Body of pancreas (tissue), 4 donors: ENCODE results near the gene NPAS2. TPM values are rescaled to one million over a fixed set of nuclear protein-coding genes. Genes with fewer than 3 reads are reported as not detected.

Source experiments
- ATAC-seq: fragments of 150-250 bp; one replicate; pipeline ENCODE4 v1.9.1; 2016
- DNase-seq, 4 donors: peaks; one replicate each; pipeline ENCODE4 v3.0.0-alpha.2; 2019
- H3K27ac ChIP-seq, 4 donors: fragments of 200-600 bp; sonication (generic); 1 replicate in 3 of 4; 2 replicates in 1 of 4; pipeline versions ENCODE4 v1.5.1 to v1.6.1; 2016 to 2019; ENCODE audit warnings: mild to moderate bottlenecking in 1 of 4, mixed read lengths in 1 of 4, moderate library complexity in 1 of 4
- H3K27me3 ChIP-seq, 2 donors: fragments of 200-600 bp; sonication (generic); one replicate each; pipeline ENCODE4 v1.6.0; 2016; ENCODE audit warnings: mild to moderate bottlenecking in 1 of 2
- H3K36me3 ChIP-seq, 2 donors: fragments of 200-600 bp; sonication (generic); replicated peaks in 1 of 2; 2 replicates each; pipeline ENCODE4 v1.5.1; 2016; ENCODE audit warnings: low read depth in 2 of 2; ENCODE audit not compliant: insufficient read depth in 1 of 2
- H3K4me1 ChIP-seq: fragments of 200-600 bp; sonication (generic); one replicate; pipeline ENCODE4 v1.6.0; 2016
- H3K4me3 ChIP-seq, 2 donors: fragments of 200-600 bp; sonication (generic); 1 replicate in 1 of 2; 2 replicates in 1 of 2; pipeline ENCODE4 v1.5.1; 2016 to 2019
- H3K9me3 ChIP-seq, 3 donors: fragments of 200-600 bp; sonication (generic); 1 replicate in 2 of 3; 2 replicates in 1 of 3; pipeline ENCODE4 v1.5.1; 2016
- POLR2A ChIP-seq, 3 donors: fragments of 450-650 bp; IDR thresholded peaks; one replicate each; pipeline ENCODE4 v1.6.1; 2016; ENCODE audit warnings: antibody characterized with exemption in 3 of 3, mild to moderate bottlenecking in 2 of 3
- WGBS, 2 donors: methylation state at CpG; one replicate each; pipeline ENCODE4 v1.1.5; 2017; 5-methylcytosine and 5-hydroxymethylcytosine counted together
- intact Hi-C: fragments of 100-400 bp; cut with DNase I; formaldehyde crosslinking; loops from one replicate; pipeline ENCODE4 v1.15.1; 2023
- total RNA-seq, 2 donors: library from RNA; depleted of rRNA; stranded (reverse); fragments of >200 nt; gene quantifications; one replicate each; pipeline ENCODE4 v1.1.0, GENCODE V29; 2016
- TF ChIP-seq, protein P1 (sequence below), 7 experiments: fragments of 450-650 bp in 4 of 7; fragments of 200-600 bp in 3 of 7; sonication (generic) in 3 of 7; IDR thresholded peaks; one replicate each; pipeline ENCODE4 v1.5.1; 2016 to 2019; ENCODE audit warnings: antibody characterized with exemption in 7 of 7

The NPAS2 gene
- total RNA-seq, 2 donors from 2014 or later: 32.7 to 51.7 TPM

DNA sequence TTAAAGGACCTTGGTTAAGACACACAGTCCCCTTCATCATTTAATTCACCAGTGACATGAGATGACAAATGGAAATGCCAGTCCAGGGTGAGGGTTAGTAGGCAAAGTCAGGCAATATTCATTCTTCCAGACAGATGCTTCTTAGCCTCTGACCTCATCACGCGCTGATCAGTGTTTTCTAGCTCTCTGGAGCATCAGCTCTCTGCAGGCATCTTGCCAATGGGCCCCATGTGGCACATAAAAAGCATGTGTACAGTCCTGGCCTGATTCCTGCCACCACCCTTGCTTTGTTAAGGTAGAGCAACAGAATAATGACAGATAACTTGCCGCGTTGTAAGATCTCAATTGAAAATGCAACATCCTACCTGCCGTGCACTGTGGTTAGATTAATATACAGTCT, 20.3 kb upstream of the NPAS2 start:
- H3K27ac ChIP-seq: no peak overlapping the region
- TF ChIP-seq, protein P1, sequence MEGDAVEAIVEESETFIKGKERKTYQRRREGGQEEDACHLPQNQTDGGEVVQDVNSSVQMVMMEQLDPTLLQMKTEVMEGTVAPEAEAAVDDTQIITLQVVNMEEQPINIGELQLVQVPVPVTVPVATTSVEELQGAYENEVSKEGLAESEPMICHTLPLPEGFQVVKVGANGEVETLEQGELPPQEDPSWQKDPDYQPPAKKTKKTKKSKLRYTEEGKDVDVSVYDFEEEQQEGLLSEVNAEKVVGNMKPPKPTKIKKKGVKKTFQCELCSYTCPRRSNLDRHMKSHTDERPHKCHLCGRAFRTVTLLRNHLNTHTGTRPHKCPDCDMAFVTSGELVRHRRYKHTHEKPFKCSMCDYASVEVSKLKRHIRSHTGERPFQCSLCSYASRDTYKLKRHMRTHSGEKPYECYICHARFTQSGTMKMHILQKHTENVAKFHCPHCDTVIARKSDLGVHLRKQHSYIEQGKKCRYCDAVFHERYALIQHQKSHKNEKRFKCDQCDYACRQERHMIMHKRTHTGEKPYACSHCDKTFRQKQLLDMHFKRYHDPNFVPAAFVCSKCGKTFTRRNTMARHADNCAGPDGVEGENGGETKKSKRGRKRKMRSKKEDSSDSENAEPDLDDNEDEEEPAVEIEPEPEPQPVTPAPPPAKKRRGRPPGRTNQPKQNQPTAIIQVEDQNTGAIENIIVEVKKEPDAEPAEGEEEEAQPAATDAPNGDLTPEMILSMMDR (IDR thresholded peaks at IDR 0.05): no peak
- TF ChIP-seq POLR2A (IDR thresholded peaks at IDR 0.05): no peak
- DNase-seq: peak in 2 of 4 donors; percentile 13 to 23
- no peak overlapping the region for H3K4me3 ChIP-seq
- H3K9me3 ChIP-seq: no peaks in the 10 kb centered on the region
- intact Hi-C loops: no loop called here
- H3K4me1 ChIP-seq: no peaks in the 10 kb centered on the region
- WGBS, 2 donors: 73 to 87% methylated on average over 5 of the region's 5 CpGs
- no peaks in the 10 kb centered on the region for H3K36me3 ChIP-seq
- no peaks in the 10 kb centered on the region for H3K27me3 ChIP-seq
- ATAC-seq: no peak

DNA sequence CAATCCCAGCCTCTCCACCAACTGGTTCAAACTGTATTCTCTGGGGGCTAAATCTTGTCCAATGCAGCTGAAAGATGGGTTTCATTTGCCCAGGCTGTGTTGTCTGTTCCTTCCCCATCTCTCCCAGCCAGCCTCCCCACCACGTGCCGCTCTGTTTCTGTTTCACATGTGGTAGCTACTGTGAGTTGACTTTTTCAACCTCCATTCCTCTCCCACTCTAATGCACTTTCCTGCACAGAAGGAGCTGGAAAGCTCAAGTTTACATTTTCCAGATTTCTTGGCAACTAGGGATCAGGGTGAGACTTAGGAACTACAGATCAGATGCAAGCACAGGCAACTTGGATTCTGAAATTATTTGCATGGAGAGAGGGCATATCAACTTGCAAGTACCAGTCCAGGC, 19.0 kb upstream of the NPAS2 start:
- Histone ChIP-seq H3K36me3 (no peaks in the 10 kb centered on the region), H3K27me3 (no peaks in the 10 kb centered on the region), H3K4me3 (no peak overlapping the region), H3K9me3 (no peaks in the 10 kb centered on the region), H3K27ac (no peak overlapping the region), H3K4me1 (no peaks in the 10 kb centered on the region)
- intact Hi-C loops: no loop called here
- no peak for TF ChIP-seq POLR2A (IDR thresholded peaks at IDR 0.05)
- TF ChIP-seq, protein P1 (IDR thresholded peaks at IDR 0.05): no peak
- ATAC-seq (no peak), DNase-seq (no peak)
- WGBS, 2 donors: 70 to 86% methylated on average over 2 of the region's 2 CpGs

DNA sequence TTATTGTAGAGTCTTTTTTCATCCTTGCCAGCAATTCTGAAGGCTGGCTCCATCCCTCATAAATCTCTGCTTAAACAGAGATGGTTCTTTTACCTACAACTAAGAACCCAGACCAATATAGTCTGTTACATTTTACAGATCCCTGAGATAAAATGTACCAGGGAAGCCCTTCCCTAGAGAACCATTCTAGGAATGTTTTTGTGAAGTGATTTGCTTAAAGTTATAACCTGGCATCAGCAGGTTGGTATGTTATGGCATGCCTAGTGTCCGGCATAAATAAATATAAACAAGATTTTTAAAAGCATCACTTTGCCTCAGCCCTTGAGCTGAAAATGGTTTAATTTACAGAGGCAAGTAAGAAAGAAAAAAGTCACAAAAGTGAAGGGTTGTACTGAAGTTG, 18.5 kb upstream of the NPAS2 start:
- no peaks in the 10 kb centered on the region for H3K27me3 ChIP-seq
- no peaks in the 10 kb centered on the region for H3K4me1 ChIP-seq
- DNase-seq: no peak
- TF ChIP-seq POLR2A (IDR thresholded peaks at IDR 0.05): no peak
- TF ChIP-seq, protein P1 (IDR thresholded peaks at IDR 0.05): no peak
- intact Hi-C loops: no loop called here
- ATAC-seq: peak; percentile 34
- no peaks in the 10 kb centered on the region for H3K9me3 ChIP-seq
- no peak overlapping the region for H3K27ac ChIP-seq
- no peak overlapping the region for H3K4me3 ChIP-seq
- no peaks in the 10 kb centered on the region for H3K36me3 ChIP-seq
- 78 to 84% methylated on average over 1 of the region's 1 CpG for WGBS, 2 donors

GRCh38 chr2:100802066-100802465, 17.9 kb upstream of the NPAS2 start:
- 88 to 89% methylated on average over 9 of the region's 9 CpGs for WGBS, 2 donors
- Histone ChIP-seq H3K27me3 (no peaks in the 10 kb centered on the region), H3K36me3 (no peaks in the 10 kb centered on the region), H3K4me3 (no peak overlapping the region), H3K27ac (no peak overlapping the region), H3K9me3 (no peaks in the 10 kb centered on the region), H3K4me1 (no peaks in the 10 kb centered on the region)
- intact Hi-C loops: no loop called here
- no peak for ATAC-seq
- no peak for DNase-seq
- TF ChIP-seq, protein P1 (IDR thresholded peaks at IDR 0.05): no peak
- TF ChIP-seq POLR2A (IDR thresholded peaks at IDR 0.05): no peak

DNA sequence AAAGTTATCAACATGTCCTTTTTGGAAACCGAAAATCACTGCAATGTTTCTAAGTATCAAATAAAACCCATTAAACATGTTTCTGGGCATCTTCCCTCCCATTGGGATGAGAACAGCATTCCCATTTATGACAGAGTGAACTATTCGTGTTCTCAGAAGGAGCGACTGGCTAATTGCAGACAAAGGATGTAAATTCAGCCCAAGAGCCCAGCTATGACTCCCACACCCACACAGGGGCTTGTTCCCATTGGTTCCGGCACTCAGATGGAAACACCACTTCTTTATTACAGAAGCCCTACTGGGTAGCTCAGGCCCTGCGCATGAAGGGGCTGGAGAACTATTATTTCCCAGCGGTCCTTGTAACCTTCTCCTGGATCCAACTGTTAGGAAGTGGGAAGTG, 16.6 kb upstream of the NPAS2 start:
- TF ChIP-seq, protein P1 (IDR thresholded peaks at IDR 0.05): no peak
- no peak for TF ChIP-seq POLR2A (IDR thresholded peaks at IDR 0.05)
- no peak overlapping the region for H3K4me3 ChIP-seq

More for the DNA sequence above, 16.6 kb upstream of the NPAS2 start:
- Histone ChIP-seq H3K27me3 (no peaks in the 10 kb centered on the region), H3K4me1 (no peaks in the 10 kb centered on the region), H3K27ac (no peak overlapping the region), H3K36me3 (no peaks in the 10 kb centered on the region), H3K9me3 (no peaks in the 10 kb centered on the region)
- intact Hi-C loops: no loop called here
- 87 to 90% methylated on average over 6 of the region's 6 CpGs for WGBS, 2 donors
- DNase-seq: no peak
- no peak for ATAC-seq
